T-helper 22 cell (primary cell): ENCODE measurements around the gene RASA3.

Source experiments
- DNase-seq: peaks from one replicate; pipeline ENCODE4 v3.0.0-alpha.2; 2020; ENCODE audit warnings: low read depth

The RASA3 gene

GRCh38 chr13:113952151-113952982 is 180.1 kb downstream of the RASA3 start:
- DNase-seq: no peak

- DNase-seq: no peak
Measured at GRCh38 chr13:113951246-113951999, 181.0 kb downstream of the RASA3 start.

- DNase-seq: no peak
Measured at GRCh38 chr13:113950451-113951245, 181.8 kb downstream of the RASA3 start.

- no peak for DNase-seq
Measured at GRCh38 chr13:113949546-113949945, 182.9 kb downstream of the RASA3 start.

GRCh38 chr13:113948034-113948742 is 184.2 kb downstream of the RASA3 start:
- DNase-seq: no peak

GRCh38 chr13:113947311-113948033 is 185.0 kb downstream of the RASA3 start:
- no peak for DNase-seq

- no peak for DNase-seq
Measured at GRCh38 chr13:113946409-113947181, 185.8 kb downstream of the RASA3 start.

- no peak for DNase-seq
Measured at GRCh38 chr13:113945857-113946408, 186.5 kb downstream of the RASA3 start.

GRCh38 chr13:113943821-113944565 is 188.4 kb downstream of the RASA3 start:
- no peak for DNase-seq

GRCh38 chr13:113942591-113943103 is 189.8 kb downstream of the RASA3 start:
- DNase-seq: no peak

GRCh38 chr13:113941571-113942191 is 190.7 kb downstream of the RASA3 start:
- no peak for DNase-seq

- no peak for DNase-seq
Measured at GRCh38 chr13:113939944-113940297, 192.5 kb downstream of the RASA3 start.

- DNase-seq: no peak
Measured at GRCh38 chr13:113939129-113939943, 193.1 kb downstream of the RASA3 start.

GRCh38 chr13:113938716-113939115 is 193.7 kb downstream of the RASA3 start:
- no peak for DNase-seq

GRCh38 chr13:113938246-113938645 is 194.2 kb downstream of the RASA3 start:
- DNase-seq: no peak

- no peak for DNase-seq
Measured at GRCh38 chr13:113937527-113938180, 194.8 kb downstream of the RASA3 start.

GRCh38 chr13:113937073-113937472 is 195.3 kb downstream of the RASA3 start:
- DNase-seq: no peak
